Measurements from ENCODE around the gene OSTN. TPM values are rescaled to one million over a fixed set of nuclear protein-coding genes. Genes with fewer than 3 reads are reported as not detected.
"Not testable (repeated sequence)": the region's sequence is repeated elsewhere in the genome, so short reads cannot be mapped to it uniquely, and the experiment has no call there.

OSTN gene
- total RNA-seq, 1 experiment from 2014 or later: 1.8 TPM

DNA sequence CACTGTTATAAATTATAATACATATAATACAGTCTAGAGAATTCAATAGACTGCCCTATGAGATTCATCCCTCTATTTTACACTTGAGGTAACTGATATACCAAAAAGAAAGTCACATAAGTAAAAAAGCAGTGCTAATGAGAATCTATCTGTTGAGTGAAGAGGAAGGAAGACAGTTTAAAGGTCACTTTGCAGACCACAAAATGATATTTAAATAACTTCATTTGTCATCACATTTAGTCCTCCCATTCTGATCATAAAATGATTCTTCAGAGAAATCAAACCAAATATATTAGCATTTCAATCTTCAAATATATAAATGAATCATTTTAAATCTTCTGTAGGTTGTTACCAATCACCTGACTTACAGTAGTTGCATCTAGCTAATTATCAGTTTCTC lies 69.7 kb downstream of the OSTN start:
- Histone ChIP-seq H3K9me2 (replicated peaks; ENCODE audit: low read length) (no peaks in the 10 kb centered on the region), H3K27me3 (ENCODE audit: low read length) (no peaks in the 10 kb centered on the region), H3K27ac (ENCODE audit: low read length) (no peak overlapping the region), H3K4me3 (ENCODE audit: low read length) (no peak overlapping the region), H3K4me1 (ENCODE audit: insufficient read depth, low read length) (no peaks in the 10 kb centered on the region), H3K9ac (ENCODE audit: low read length) (no peak overlapping the region), H3F3A (ENCODE audit: low read length, unreplicated experiment) (no peaks in the 10 kb centered on the region), H3K36me3 (ENCODE audit: low read depth, low read length) (no peaks in the 10 kb centered on the region), H2AFZ (ENCODE audit: low read length) (no peak overlapping the region), H3K4me2 (ENCODE audit: low read length) (no peak overlapping the region), H4K20me1 (ENCODE audit: low read length) (no peaks in the 10 kb centered on the region), H3K79me2 (ENCODE audit: low read length) (no peaks in the 10 kb centered on the region), H3K9me3 (ENCODE audit: low read length) (no peaks in the 10 kb centered on the region)
- DNase-seq (no peak), ATAC-seq (no peak)
- TF ChIP-seq, protein P1, sequence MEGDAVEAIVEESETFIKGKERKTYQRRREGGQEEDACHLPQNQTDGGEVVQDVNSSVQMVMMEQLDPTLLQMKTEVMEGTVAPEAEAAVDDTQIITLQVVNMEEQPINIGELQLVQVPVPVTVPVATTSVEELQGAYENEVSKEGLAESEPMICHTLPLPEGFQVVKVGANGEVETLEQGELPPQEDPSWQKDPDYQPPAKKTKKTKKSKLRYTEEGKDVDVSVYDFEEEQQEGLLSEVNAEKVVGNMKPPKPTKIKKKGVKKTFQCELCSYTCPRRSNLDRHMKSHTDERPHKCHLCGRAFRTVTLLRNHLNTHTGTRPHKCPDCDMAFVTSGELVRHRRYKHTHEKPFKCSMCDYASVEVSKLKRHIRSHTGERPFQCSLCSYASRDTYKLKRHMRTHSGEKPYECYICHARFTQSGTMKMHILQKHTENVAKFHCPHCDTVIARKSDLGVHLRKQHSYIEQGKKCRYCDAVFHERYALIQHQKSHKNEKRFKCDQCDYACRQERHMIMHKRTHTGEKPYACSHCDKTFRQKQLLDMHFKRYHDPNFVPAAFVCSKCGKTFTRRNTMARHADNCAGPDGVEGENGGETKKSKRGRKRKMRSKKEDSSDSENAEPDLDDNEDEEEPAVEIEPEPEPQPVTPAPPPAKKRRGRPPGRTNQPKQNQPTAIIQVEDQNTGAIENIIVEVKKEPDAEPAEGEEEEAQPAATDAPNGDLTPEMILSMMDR (conservative IDR thresholded peaks at IDR 0.05; ENCODE audit: low read depth, low read length): no peak
- TF ChIP-seq EZH2phosphoT487 (IDR thresholded peaks at IDR 0.05; ENCODE audit: borderline replicate concordance, low read length): no peak
- no peak for TF ChIP-seq EZH2 (IDR thresholded peaks at IDR 0.05; ENCODE audit: low read length, unreplicated experiment)
- ChIA-PET POLR2A (ENCODE audit: unreplicated experiment) (no interaction called here), CTCF (interaction anchor here (0.7 kb wide), 1 partner anchor 494 kb away, joined by 3 read pairs; no protein-coding TSS in a partner anchor)
- intact Hi-C loops (cut with micrococcal nuclease): no loop called here
- no TSS peak for BruUV-seq (replicated peaks)

DNA sequence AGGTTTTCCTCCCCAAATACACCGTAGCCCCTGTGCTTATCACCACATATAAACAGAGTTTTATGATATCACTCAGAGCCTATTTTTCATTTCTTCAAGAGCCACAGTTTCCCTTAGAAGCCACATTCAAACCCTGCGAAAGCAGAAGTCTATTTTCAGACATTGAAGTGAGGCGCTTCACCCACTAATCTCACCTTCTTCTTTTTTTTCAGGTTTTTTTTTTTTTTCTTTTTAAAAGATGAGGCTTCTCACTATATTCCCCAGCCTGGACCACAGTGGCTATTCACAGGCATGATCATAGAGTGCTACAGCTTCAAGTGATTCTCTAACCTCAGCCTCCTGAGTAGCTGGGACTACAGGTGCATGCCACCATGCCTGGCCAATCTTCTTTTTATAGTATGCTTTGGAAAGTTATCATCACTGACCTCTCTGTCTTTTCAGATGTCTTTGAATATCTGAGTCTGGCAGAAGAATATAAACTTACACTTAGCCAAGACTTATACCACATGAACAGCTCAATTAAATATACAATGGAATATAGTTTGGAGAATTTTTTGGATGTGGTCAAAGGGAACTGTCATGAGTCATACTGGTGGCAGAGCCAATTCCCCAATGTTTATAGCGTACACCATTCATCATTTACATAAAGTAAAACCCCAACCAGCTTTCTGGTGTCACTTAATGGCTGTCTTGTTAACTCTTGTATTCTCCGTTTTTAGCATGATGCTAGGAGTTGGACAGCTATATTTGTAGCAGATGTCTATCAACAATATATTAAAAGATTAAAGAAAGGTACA lies 70.4 kb downstream of the OSTN start:
- DNase-seq (peak; percentile 48), ATAC-seq (peak; percentile 98)
- TF ChIP-seq EZH2phosphoT487 (IDR thresholded peaks at IDR 0.05; ENCODE audit: borderline replicate concordance, low read length) (no peak), EZH2 (IDR thresholded peaks at IDR 0.05; ENCODE audit: low read length, unreplicated experiment) (no peak)
- TF ChIP-seq, protein P1 (conservative IDR thresholded peaks at IDR 0.05; ENCODE audit: low read depth, low read length): no peak
- H3K9me3 ChIP-seq (ENCODE audit: low read length): no peaks in the 10 kb centered on the region
- no peak overlapping the region for H3K9ac ChIP-seq (ENCODE audit: low read length)
- H2AFZ ChIP-seq (ENCODE audit: low read length): no peak overlapping the region
- no peak overlapping the region for H3K4me3 ChIP-seq (ENCODE audit: low read length)
- H3K9me2 ChIP-seq (replicated peaks; ENCODE audit: low read length): no peaks in the 10 kb centered on the region
- no peaks in the 10 kb centered on the region for H3K27me3 ChIP-seq (ENCODE audit: low read length)
- no peaks in the 10 kb centered on the region for H3K79me2 ChIP-seq (ENCODE audit: low read length)
- H3K4me2 ChIP-seq (ENCODE audit: low read length): no peak overlapping the region
- no peaks in the 10 kb centered on the region for H3K4me1 ChIP-seq (ENCODE audit: insufficient read depth, low read length)
- no TSS peak for BruUV-seq (replicated peaks)
- intact Hi-C loops (cut with micrococcal nuclease): no loop called here
- H3K27ac ChIP-seq (ENCODE audit: low read length): no peak overlapping the region
- no peaks in the 10 kb centered on the region for H3K36me3 ChIP-seq (ENCODE audit: low read depth, low read length)
- POLR2A ChIA-PET (ENCODE audit: unreplicated experiment): interaction anchor here (0.6 to 0.8 kb wide), 2 partner anchors 9 to 10 kb away, joined by 3 to 4 read pairs; no protein-coding TSS in a partner anchor
- CTCF ChIA-PET: no interaction called here
- H3F3A ChIP-seq (ENCODE audit: low read length, unreplicated experiment): no peaks in the 10 kb centered on the region
- no peaks in the 10 kb centered on the region for H4K20me1 ChIP-seq (ENCODE audit: low read length)

DNA sequence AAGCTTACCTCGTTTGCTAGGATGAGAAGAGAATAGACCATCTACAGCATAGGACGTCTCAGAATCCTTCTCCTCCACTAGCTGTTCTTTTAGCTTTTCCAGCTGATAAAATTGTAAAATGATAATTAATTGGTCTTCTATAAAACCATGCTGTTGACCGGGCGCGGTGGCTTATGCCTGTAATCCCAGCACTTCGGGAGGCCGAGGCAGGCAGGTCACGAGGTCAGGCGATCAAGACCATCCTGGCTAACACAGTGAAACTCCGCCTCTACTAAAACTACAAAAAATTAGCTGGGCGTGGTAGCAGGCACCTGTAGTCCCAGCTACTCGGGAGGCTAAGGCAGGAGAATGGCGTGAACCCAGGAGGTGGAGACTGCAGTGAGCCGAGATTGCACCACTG lies 76.2 kb downstream of the OSTN start:
- not testable (repeated sequence) for BruUV-seq (replicated peaks)

More for the DNA sequence above, 76.2 kb downstream of the OSTN start:
- H3K27ac ChIP-seq (ENCODE audit: low read length); H3K9me3 ChIP-seq (ENCODE audit: low read length); H3K4me3 ChIP-seq (ENCODE audit: low read length); H3K9ac ChIP-seq (ENCODE audit: low read length); DNase-seq; POLR2A ChIA-PET (ENCODE audit: unreplicated experiment); H3K4me2 ChIP-seq (ENCODE audit: low read length); H3K79me2 ChIP-seq (ENCODE audit: low read length); H3K4me1 ChIP-seq (ENCODE audit: insufficient read depth, low read length); H3K36me3 ChIP-seq (ENCODE audit: low read depth, low read length); ATAC-seq; intact Hi-C loops (cut with micrococcal nuclease); H3F3A ChIP-seq (ENCODE audit: low read length, unreplicated experiment); H2AFZ ChIP-seq (ENCODE audit: low read length); H3K27me3 ChIP-seq (ENCODE audit: low read length); CTCF ChIA-PET; H3K9me2 ChIP-seq (replicated peaks; ENCODE audit: low read length); H4K20me1 ChIP-seq (ENCODE audit: low read length): not testable (repeated sequence)

All from PC-3 (cell line).